Epidermal melanocyte (primary cell): ENCODE measurements around the gene GABRB3.

Experiments
- DNase-seq: peaks from one replicate; pipeline ENCODE4 v3.0.0; 2011; ENCODE audit warnings: low spot score; ENCODE audit not compliant: insufficient read length

Gene GABRB3

DNA sequence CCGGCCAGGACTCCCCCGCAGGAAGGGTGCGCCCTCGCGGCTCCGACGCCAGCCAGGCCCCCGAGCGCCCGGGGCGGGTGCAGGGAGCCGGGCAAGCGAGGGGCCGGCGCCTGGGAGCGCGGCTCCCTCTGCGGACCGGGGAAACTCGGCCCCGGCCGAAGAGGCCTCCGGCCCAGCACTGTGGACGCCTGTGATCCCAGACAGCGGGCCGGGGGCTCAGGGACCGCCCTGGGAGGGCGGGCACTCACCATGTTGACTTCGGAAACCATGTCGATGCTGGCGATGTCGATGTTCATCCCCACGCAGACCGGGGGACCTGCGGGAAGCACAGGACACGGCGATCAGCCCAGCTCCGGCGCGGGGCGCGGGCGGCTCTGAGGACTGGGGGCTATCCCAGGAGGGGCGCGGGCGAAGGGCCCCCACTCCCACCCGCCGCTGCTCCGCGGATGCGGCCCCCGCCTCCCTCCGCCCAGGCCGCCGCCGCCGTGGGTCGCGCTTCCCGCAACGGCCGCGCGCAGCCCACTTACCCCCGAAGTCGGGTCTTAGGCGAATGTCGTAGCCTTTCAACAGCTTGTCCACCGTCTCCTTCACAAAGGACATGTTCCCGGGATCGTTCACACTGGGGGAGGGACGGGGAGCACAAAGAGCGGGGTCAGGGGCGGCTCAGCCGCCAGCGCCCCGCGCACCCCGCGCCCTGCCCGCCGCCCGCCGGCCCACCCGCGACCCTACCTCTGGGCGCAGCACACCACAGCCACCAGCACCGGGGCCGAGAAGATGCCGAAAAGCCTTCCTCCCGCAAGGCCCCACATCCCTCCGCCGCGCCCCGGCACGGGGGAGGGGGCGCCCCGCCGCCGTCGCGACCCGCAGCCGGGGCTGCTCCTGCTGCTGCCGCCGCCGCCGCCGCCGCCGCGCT is at the start of gene GABRB3:
Gene GABRB3, minus strand, starts transcription at position 913 of the 913 bp plus-strand sequence.
- DNase-seq, result no peak

DNA sequence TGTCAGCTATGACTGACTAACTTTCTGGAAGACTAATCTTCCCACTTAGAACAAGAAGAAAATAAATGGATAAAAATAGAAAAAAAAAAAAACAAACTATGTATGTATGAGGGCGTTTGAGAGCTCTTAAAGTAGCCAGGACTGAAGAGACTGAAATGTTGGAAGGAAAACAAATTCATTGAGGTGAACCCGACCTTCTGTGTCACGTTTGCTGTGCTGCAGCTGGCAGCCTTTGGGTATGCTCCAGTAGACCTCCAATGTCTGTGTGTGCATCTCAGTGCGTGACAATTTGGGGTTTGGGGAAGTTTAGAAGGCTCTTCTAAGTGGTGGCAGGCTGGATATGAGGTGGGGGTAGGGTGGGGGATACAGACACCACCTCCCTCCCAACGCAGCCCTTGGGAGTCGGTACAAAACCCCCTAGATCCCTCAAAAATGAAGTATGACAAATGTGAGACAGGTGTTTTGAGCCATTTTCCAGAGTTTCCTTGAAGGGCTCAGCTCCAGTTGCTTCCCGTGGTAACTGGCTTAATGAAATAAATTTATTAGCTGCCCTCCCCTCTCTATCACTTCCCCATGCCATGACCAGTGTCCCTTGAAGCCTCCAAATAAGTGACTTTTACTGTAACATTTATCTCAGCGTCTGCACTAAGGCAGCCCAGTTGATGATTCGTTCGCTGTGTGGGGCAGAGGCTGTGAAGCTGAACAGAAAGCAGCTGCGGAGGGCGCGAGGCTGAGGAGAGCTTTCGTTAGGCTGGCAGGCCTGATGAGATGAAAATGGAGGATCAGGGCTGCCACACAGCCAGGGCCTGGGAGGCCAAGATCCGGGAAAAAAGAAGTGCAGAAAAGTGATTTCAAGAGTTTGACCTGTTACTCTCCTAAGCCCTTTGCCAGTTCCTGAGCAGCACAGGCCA is 34.9 kb upstream of the GABRB3 start:
- DNase-seq, result no peak

DNA sequence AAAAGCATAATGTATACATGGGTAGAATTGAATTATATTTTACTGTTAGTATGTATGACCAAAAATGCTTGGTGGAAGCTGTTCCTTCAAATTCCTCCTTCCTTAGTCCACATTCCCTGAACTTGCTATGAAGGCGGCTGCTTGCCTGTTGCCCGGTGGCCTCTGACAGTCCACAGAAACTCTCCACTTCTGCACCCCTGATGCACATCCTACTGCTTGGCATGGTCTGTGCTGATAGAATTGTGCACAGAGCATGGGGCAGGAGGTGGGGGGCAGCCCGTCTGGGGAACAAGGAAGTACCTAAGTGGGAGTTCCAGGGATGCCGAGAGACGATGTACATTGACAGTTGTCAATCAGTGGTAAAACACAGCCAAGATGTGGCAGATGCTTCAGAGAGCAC is 33.7 kb upstream of the GABRB3 start:
- DNase-seq, result no peak

DNA sequence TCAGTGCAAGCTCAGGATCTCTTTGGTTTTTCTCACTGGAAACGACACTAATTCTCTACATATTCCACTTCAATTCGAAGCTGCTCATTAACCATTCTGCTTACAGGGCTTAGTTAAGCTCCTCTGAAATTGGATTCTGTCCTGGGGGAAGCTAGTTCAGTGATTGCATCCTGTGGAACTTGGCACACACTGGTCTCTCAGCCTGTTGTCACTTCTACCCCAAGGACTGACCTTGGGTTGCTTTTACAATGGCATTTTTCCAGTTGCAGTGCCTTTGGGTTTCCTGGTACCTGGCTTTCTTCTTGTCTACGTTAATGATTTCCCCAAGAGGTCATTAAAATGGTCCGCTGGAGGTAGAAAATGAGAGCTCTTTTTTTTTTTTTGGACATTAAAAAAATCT is 33.3 kb upstream of the GABRB3 start:
- DNase-seq, result no peak

DNA sequence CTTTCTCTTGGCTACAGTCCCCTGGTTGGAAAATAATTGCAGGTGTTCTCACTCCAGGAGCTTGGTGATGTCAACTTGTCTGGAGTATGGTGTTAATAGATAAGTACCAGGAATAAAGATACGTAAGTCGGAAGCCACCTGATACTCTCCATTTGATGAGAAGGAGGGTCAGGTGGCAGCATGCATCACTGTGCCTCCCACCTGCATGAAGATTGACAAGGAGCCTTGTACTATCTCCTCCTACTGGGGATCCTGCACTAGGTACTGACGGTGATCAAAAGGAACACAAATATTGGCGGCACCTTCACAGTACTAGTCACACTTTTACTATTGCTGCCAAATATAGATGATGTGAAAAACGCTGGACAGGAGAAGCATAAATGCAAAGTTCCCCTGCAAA is 32.6 kb upstream of the GABRB3 start:
- DNase-seq, result no peak

DNA sequence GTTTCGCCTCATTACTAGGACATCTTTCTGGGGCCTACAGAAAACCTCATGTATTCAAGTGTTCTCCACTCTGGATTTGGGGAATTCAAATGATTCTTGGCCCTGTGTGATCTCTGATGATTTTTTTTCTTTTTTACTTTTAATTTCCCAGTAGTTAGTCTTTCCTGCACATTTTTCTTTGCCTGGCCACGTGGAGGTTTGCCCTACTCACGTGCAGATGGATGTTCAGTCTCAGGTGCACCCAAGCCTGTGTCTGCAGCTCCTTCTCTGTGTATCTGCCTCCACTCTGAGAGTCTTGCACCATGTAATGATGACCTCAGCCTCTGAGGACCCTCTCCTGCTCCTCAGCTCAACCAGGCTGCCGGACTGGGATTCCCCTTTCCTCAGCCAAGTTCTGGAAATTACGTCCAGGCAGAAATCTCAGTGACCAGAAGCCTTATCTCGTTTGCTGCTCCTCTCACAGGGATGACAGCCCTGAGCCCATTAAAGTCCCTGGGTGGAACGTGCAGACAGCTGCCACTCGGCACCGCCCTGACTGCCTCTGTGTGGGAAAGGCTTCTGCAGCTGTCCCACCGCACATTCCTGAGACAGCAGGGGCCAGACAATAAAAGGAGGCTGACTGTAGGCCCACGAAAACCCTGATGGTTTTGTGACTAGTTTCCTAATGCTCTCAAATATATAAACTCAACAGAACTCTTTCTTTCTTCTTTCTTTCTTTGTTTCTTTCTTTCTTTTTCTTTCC is 31.4 kb upstream of the GABRB3 start:
- DNase-seq, result no peak

DNA sequence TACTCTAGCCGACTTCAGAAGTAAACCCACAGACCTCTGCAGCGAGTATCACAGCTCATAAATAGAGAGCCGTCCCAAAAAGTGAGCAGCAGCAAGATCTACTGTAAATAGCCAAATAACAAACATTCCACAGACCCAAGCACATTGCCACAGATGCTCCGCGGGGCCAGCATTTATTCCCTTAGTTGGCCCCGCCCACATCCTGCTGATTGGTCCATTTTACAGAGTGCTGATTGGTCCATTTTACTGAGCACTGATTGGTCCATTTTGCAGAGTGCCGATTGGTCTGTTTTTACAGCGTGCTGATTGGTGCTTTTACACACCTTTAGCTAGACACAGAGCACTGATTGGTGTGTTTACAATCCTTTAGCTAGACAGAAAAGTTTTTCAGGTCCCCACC is 17.3 kb upstream of the GABRB3 start:
- no peak for DNase-seq

DNA sequence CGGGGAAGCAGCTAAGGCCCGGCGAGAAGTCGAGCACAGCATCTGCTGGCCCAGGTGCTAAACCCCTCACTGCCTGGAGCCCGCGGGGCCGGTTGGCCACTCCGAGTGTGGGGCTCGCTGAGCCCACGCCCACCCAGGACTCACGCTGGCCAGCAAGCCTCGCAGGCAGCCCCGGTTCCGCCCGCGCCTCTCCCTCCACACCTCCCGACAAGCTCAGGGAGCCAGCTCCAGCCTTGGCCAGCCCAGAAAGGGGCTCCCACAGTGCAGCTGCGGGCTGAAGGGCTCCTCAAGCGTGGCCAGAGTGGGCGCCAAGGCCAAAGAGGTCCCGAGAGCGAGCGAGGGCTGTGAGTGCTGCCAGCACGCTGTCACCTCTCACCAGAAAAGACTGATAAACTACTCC is 8.9 kb upstream of the GABRB3 start:
- DNase-seq, result no peak

DNA sequence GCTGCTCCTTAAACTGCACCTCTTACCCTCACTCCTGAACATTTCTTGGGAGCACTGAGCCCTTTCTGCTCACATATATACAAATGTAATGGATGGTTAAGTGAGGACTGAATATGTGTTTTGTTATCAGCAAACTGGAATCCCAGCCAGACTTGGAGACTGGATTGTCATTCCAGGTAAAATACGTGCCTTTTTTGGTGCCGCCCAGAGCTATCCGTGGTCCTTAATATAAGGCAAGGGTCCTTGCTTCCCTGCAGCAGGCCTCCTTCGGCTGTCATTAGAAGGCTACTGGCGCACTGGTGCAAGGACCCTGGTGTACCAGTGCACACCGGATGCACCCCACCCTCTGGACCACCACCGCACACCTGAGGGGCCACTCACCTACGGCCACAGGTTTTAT is 1.1 kb upstream of the GABRB3 start:
- DNase-seq, result no peak

DNA sequence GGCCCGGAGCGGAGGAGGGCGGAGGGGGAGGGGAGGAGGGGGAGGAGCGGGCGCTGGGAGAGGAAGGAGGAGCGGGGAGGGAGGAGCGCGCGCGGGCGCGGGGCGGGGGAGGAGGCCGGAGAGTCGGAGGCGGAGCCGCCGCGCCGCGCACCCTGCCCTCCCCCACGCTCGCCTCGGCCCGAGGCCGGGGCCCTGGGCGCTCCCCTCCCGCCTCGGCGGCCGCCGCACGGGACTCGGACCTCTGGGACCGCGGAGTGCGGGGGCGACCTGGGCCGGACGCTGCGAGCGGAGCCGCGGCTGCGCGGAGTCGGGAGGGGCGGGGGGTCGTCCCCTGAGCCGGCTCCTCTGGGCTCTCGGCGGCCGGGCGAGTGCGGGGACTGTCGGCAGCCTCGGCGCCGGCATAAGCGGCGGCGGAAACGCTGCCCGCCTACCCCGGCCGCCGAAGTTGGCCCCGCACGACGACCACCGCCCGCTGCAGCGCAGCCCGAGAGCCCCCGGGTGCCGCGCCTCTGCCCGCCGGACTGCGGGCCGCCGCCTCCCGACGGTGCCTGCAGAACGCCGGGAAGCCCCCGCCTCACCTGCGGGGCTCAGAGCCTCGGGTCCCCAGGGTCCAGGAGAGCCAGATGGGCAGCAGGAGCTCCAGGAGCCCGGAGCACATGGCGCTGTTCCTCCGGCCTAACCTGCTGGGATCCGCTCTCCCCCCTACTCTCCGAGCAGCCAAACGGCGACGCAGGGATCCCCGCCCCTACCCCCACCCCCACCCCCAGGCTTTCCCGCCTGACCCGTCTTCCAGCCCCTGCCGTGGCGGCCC is 406 bp upstream of the GABRB3 start:
- DNase-seq, result no peak

DNA sequence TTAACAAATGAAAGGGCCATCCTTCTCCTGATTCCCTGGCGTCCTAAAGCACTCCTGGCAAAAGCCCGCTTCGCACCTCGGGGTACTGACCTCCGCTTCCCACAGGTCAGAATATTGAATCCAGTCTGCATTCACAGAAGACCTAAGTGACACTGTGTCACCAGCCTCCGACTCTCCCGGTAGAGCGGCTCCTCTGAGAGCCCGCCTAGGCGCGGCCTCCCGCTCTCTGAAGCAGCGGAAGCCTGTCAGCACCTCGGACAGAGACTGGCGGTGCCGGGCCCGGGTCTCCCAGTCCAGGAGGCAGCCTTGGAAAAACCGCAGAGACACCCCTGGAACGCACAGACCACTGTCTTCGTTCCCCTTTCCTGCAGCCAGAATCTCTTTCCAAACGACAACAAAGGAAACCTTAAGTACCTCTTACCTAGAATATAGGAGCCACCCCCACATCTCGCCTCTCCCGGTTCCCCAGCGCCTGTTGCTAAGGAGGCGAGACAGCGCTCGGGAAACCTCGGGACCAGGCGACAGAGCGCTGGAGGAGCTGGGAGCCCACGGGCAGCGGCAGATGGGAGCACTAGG is 1.2 kb downstream of the GABRB3 start:
- no peak for DNase-seq

DNA sequence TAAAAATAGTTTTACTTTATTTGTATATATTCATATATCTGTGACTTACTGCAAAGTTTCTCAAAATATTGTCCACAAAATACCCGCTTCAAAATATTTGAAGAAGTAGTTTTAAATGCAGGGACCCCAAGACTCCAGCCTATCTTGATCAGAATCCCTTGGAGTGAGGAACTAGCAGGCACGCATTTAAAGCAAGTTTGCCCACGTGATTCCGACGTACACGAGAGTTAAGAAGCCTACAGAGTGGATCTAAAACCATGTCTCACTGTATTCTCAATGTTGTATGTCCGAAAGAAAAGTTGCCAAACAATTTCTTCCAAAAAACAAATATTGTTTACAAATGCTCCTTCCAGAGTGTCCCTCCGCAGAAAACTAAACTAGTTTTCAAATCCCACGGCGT is 1.7 kb downstream of the GABRB3 start:
- no peak for DNase-seq

DNA sequence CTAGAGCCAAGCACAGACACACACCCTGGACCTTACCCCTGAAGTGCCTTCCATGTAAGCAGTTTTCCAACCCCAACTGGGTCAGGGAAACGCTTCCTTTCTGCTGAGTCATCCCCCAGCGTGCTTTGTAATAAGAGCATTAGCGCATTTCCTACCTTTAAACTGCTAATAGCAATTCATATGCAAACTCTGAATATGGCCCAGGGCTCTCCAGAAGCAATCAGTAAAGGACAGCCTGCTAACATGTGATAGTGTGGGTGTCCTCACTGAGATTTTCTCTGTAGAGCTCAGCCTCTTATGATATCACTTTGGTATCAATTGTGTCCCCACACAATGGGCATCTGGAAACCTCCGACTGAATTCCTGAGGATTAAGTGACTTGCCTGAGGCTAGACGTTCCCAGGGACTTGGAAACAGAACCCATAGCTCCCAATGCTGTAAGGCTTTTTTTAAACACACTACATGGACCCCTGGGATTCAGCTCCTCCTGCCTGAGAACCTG is 5.6 kb downstream of the GABRB3 start:
- no peak for DNase-seq

DNA sequence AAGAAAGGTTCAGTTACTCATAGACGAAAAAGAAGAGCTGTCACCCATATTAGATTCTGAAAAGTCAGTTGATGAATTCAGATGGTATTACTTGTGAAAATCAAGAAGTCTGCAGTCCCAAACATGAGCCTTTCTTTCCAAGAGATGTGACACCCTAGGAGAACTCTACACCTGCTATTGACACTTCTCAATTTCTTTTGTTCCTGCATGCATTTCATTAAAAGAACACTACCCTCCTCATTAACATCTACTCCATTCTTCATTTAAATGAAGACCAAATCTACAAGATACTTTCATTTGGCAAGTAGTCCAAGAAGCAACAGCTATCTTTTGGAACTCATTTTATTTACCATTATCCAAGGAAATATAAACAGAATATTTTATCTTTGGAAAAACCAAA is 6.6 kb downstream of the GABRB3 start:
- DNase-seq, result no peak

DNA sequence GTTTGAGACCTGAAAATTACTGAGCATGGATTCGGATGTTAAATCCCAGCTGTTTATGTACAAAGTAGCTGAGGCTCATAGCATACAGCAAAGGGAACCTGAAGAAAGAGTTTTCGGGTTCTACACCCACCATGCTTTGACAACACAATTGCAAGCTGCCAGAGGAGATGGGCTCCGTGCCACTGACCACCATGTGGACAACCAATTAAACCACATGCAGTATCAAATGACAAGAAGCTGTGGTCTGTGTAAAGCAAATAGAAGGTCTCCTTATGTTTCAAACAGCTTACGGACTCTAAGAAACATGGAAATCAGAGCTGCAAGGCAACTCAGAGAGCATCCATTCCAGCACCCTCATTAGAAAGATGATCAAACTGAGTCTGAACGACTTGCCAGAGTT is 12.9 kb downstream of the GABRB3 start:
- no peak for DNase-seq

DNA sequence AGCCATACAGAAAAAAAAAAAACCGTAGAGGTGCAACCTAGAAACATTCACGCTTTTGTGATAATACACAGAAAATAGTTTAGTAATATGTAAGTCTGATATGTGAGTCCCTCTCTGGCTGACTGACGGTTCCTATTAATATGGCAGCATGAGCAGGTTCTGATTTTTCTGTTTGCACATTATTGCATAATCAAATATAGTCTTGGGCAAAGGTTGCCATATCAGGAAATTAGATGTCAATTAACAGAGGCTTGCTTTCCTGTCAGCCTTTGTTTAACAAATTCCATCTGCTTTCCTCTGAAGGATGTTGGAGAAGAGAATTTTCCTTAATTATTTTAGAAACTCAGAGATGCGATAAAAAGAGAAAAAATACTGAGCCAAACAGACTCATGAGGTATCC is 14.8 kb downstream of the GABRB3 start:
- DNase-seq, result no peak

DNA sequence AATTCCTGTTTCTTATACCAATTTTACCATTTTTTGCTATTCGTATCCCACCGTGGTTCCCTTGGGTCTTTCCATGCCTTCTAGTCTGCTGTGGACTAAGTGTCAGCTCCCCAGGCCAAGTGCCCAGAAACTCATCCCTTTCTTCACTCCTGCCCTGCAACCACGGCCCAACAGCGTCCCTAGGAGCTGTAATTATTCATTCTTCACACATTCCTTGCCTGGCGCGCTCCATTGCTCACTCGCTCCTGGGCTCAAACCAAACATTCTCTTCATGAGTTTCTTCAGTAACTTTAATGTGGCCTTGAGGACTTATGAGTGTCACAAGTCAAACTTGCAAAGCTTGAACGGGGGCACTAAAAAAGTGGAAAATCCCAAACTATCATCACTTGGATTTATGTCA is 15.7 kb downstream of the GABRB3 start:
- no peak for DNase-seq

DNA sequence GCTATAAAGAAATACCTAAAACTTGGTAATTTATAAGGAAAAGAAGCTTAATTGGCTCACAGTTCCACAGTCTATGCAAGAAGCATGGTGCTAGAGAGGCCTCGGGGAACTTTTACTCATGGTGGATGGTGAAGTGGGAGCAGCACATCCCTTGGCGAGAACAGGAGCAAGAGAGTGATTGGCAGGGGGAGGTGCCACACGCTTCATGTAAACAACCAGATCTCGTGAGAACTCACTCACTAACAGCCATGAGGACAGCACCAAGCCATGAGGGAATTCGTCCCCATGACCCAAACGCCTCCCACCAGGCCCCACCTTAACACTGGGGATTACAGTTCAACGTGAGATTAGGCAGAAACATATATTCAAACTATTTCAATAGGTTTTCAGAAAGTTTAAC is 28.0 kb downstream of the GABRB3 start:
- DNase-seq, result no peak

DNA sequence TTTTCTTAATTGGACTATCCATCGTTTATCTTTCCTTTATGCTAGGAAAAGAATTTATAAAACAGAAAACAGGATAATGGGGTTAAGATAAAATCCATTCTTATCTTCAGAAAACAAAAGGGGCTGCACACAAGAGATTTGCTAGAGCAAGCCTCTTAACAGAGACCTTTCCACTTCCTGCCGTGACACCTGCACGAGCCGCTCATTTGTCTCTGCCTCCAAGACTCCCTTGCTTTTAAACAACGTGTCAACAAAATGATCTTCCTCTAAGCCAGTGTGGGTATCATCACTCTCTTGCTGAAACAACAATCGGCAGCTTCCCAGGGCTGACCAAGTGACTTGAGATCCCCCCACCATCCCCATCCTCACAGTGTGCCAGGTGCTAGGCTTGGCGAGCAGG is 33.1 kb downstream of the GABRB3 start:
- no peak for DNase-seq

DNA sequence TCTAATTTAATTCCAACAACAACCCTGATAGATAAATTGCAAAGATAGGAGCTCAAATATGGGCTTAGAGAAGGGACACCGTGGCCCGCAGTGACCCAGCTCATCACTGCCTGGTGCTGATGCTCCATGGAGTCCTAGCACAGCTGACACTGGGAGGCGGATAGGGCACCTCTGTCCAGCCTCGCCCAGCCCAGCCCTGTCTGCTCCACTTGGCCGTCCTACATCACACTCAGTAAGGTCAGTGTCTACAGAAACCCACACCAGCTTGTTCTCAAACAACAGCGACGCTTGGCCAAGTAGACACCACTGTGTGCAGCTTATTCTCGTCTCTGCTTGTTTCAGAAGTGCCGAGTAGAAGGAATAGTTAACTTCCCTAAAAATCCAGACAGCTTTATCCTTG is 33.9 kb downstream of the GABRB3 start:
- DNase-seq, result no peak
